NCI-H460 (cell line): ENCODE results near the gene BMP8A. TPM values are rescaled to one million over a fixed set of nuclear protein-coding genes. Genes with fewer than 3 reads are reported as not detected.
A peak's percentile ranks its signal among the peaks of the same experiment; 100 is the strongest.
"Not testable (repeated sequence)": the region's sequence is repeated elsewhere in the genome, so short reads cannot be mapped to it uniquely, and the experiment has no call there.

Source experiments
- DNase-seq: peaks from one replicate; pipeline ENCODE4 v3.0.0-alpha.2; 2016; ENCODE audit warnings: low read depth; ENCODE audit errors: extremely low read depth
- polyA plus RNA-seq: library from polyadenylated mRNA; depleted of rRNA; stranded (reverse); fragments of >200 nt; gene quantifications from 2 replicates; pipeline ENCODE4 v1.2.3, GENCODE V29; 2014; cell fraction: nucleus; rRNA removed
- total RNA-seq: library from RNA; depleted of rRNA; stranded (reverse); fragments of >200 nt; shearing (Covaris generic); gene quantifications from 2 replicates; pipeline ENCODE4 v1.2.3, GENCODE V29; 2014; rRNA removed

Gene BMP8A, protein sequence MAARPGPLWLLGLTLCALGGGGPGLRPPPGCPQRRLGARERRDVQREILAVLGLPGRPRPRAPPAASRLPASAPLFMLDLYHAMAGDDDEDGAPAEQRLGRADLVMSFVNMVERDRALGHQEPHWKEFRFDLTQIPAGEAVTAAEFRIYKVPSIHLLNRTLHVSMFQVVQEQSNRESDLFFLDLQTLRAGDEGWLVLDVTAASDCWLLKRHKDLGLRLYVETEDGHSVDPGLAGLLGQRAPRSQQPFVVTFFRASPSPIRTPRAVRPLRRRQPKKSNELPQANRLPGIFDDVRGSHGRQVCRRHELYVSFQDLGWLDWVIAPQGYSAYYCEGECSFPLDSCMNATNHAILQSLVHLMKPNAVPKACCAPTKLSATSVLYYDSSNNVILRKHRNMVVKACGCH
- total RNA-seq, result not detected in 2 replicates
- 0.08 TPM in 1 of 2 replicates, not detected in the other for polyA plus RNA-seq

DNA sequence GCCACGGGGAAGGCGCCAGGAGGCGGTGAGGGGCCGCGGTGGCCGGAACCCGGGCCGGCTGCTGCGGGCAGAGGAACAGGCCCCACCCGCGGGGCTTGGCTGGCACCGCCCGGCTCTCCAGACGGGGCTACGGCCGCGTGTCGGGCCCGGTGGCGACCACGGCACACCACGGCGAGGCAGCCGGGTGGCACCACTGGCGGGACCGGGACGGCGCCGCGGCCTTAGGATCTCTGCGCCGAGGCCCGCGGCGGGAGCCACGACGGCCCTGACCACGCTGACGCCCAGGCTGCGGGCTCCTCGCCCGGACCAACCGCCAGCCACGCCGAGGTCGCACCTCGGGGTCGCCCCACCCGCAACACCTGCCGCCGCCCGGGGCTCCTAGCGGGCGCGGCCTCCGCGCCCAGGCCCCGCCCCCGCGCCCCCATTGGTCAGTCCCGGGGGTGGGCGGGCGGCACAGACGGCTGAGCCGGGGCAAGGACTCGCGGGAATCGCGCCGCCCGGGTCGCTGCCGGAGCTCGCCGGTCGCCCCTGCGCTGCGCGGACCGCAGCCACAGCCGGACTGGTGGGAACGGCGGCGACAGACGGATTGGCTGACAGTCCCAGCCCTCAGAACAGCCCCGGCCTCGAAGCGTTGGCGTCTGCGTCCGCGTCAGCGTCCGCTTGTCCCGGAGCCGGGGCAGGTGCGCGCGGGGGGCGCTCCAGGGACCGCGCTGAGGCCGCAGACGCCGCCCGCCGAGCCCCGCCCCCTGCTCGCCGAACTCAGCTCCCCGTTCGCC lies at the start of gene BMP8A:
Gene BMP8A (plus strand): TSS at position 491 of the 776 bp plus-strand sequence. CDS start 356 bp downstream, outside the sequence.
- DNase-seq, result peak; percentile 35

DNA sequence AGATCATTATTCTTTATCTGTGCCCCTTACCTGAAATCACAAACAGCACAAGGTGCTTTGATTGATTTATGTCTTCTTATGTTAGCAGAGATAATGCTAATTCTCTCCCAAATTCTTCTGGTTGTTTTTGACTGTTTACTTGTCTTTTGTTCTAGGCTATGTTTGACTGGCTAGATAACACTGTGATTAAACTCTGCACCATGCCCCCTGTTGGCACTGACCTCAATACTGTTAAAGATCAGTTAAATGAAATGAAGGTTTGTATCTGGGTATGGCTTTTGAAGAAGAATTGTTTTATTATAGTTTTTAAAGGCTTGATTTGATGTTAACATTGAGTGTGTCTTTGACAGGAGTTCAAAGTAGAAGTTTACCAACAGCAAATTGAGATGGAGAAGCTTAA lies 49.6 kb upstream of the BMP8A start:
- DNase-seq, result no peak

DNA sequence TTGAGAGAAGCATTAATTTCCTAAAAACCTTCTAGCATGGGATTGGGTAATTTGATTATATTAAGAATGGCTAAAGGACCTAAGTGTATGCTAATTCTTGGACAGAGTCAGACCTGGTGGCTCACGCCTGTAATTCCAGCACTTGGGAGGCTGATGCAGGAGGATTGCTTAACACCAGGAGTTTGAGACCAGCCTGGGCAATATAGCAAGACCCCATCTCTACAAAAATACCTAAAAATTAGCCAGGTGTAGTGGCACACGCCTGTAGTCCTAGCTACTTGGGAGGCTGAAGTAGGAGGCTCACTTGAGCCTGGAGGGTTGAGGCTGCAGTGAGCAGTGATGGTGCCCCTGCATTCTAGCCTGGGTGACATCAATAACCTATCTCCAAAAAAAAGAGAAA lies 45.9 kb upstream of the BMP8A start:
- DNase-seq, result no peak

DNA sequence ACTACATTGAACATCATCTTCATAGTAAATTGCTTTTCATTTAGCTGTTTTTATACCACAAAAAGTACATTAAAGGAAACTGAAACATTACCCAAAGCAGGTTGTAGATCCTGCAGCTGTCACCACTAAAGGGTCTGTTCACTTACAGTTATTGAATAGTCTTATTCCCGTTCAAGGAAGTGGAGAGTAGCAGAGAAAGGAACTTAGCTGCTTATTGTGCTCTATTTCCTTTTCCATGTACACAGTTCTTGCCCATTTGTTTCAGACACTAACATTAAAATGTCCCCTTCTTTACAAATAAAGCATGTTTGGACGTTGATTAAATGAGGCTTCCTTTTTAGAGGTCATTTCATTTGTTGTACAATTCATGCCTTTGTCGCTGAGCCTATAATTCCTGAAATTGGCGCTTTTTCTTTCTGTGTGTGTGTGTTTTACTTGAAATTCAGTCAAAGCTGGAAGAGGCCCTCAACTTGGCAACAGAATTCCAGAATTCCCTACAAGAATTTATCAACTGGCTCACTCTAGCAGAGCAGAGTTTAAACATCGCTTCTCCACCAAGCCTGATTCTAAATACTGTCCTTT lies 44.4 kb upstream of the BMP8A start:
- no peak for DNase-seq

DNA sequence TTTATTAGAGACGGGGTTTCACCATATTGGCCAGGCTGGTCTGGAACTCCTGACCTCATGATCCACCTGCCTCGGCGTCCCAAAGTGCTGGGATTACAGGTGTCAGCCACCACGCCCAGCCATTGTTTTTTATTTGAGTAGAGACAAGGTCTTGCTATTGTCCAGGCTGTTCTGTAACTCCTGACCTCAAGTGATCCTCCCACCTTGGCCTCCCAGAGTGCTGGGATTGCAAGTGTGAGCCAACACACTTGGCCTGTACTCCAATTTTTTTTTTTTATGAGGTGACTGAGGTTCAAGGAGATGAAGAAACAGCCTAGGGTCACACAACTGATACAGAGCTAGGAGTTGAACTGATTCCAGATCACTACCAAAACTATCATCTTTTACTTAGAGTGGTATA lies 41.4 kb upstream of the BMP8A start:
- not testable (repeated sequence) for DNase-seq

DNA sequence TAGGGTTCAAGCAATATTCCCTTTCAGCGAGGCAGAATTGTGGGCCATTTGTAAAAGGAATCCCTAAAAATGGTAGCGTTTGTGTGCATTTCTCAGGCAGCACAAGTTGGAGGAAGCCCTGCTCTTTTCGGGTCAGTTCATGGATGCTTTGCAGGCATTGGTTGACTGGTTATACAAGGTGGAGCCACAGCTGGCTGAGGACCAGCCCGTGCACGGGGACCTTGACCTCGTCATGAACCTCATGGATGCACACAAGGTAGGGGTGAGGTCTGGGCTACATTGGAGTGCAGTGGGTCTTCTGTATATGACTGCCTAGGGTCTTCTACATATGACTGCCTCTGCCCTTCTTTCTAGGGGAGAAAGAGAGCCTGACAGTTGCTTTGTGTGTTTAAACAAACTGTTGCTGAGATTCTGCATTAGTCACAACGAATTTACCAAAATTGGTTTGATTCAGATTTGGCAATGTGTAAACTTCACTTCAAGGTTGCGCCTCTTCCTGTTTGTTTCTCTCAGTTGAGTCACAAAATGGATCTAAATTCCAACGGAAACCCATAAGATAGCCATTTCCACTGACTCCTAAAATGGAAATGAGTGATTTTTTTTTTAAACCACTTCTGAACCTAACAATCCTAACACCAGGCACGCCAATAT lies 40.4 kb upstream of the BMP8A start:
- DNase-seq, result no peak

DNA sequence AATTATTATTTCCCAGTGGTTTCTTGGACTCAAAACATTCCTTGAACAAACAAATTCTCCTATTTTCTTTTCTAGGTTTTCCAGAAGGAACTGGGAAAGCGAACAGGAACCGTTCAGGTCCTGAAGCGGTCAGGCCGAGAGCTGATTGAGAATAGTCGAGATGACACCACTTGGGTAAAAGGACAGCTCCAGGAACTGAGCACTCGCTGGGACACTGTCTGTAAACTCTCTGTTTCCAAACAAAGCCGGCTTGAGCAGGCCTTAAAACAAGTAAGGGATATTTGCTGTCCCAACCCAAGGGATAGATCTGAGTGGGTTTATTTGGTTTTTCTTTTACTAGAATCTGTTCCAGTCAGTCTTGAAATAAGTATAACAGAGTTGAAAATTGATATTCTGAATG lies 39.4 kb upstream of the BMP8A start:
- DNase-seq, result no peak

DNA sequence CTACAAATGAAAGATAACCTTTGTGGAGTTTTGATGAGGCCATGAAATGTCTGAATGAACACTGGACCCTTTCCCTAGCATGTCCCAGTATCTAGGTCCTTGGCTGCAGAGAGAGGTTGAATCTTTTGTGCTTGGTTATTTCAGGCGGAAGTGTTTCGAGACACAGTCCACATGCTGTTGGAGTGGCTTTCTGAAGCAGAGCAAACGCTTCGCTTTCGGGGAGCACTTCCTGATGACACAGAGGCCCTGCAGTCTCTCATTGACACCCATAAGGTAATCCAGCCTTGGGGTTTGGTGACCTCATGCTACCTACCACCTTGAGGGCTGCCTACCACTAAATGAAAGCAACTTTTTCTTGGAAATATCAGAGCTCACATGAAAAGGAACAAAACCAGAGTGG lies 38.9 kb upstream of the BMP8A start:
- no peak for DNase-seq

DNA sequence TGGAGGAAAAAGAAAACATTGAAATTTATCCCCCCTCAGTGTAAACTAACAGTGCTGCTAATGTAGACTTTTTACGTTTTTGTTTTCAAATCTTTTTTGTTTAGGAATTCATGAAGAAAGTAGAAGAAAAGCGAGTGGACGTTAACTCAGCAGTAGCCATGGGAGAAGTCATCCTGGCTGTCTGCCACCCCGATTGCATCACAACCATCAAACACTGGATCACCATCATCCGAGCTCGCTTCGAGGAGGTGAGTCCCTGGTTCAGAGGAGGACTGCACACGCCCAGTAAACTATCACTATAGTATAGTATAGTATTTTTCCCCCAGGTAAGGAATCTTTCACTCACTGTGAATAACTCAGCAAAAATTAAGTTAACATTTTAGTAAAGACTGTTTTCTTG lies 37.8 kb upstream of the BMP8A start:
- DNase-seq, result no peak

DNA sequence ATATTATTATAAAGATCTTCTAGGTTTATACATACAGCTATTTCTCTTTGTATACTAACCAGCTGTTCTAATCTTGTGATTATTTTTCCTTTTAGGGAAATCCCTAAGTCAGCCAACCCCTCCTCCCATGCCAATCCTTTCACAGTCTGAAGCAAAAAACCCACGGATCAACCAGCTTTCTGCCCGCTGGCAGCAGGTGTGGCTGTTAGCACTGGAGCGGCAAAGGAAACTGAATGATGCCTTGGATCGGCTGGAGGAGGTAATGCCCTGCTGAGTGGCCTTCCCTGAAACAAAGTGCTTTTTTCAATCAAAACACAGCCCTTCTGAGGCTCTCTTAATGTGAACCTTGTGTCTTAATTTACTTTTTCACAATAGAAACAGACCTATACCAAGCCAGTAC lies 32.4 kb upstream of the BMP8A start:
- DNase-seq, result no peak

DNA sequence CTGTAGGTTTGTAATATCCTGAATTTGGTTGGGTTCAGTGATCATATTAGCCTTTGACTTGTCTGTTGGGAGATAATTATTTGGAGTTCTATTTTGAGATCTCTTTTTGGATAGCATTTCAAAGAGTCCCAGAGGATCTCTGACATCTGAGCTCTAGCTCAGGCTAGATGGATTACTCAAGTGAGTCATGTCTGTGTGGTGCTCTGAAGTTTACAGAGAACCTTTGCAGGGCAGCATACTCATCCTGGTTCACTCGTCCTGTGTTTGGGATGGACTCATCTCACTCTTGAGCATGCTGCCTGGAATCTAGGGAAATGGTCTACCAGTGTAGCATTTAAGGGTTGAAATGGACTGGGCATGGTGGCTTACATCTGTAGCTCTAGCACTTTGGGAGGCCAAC lies 29.4 kb upstream of the BMP8A start:
- no peak for DNase-seq

DNA sequence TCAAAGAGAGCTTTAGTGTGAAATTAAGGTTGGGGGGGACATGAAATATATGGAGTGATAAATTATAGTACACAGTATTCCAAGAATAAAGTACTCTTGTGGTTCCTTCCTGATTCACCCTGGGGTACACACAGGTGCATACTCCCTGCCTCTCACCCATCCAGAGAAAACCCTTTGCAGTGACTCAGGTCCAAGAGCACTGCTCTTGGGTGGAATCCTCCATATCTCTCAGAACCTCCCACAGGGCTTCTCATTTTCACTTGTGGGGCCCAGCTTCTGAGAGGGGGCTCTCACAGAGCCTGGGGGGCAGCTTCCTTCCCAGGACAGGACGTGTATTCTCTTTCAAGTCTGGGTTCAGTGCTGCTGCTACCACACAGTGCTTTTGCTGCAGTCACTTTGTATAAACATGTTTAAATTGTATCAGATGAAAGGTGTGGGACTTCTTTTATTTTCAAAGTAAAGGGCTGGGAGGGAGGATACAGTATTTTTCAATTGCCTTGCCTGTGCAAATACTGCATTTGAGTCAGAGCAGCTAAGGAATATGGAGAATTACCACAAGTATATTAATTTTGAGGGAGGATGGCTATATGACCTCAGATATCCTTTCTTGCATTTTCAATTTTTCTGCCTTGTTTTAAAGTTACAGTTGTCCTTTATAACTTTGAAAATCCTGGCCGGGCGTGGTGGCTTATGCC lies 24.9 kb upstream of the BMP8A start:
- no peak for DNase-seq

DNA sequence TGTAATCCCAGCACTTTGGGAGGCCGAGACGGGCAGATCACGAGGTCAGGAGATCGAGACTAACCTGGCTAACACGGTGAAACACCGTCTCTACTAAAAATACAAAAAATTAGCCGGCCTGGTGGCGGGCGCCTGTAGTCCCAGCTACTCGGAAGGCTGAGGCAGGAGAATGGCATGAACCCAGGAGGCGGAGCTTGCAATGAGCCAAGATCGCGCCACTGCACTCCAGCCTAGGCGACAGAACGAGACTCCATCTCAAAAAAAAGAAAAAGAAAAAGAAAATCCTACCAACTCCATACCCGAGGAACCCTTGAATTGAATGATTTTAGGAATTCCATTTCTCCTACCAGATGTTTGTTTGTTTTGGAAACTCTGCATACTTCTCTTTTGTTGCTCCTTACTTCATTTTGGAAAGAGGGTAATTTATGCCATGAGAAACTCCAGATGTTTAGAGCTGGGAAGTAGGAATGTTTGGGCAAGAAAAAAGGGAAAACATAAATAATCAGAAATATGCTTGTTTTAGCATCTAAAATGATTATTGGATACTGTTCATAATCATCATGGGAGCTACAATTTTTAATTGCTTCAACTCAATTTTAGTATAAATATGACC lies 24.2 kb upstream of the BMP8A start:
- DNase-seq, result not testable (repeated sequence)

DNA sequence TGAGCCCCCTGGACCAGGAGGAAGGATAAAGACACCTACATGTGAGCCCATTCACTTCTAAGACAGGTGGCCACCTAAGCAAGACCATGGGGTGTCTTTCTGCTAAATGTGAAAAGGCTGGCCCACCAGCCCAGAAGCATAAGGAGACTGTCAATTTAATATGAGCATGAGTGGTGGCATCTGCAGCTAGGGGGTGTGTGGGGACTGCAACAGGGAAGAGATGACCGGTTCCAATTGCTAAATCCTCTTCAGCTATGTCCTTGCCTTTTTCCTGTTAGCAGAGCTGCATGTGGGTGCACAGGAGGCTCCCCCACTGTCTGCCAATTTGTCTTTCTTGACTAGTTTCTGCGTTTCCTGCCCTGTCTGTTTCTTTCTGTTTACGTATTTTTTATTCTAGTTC lies 22.3 kb upstream of the BMP8A start:
- no peak for DNase-seq

DNA sequence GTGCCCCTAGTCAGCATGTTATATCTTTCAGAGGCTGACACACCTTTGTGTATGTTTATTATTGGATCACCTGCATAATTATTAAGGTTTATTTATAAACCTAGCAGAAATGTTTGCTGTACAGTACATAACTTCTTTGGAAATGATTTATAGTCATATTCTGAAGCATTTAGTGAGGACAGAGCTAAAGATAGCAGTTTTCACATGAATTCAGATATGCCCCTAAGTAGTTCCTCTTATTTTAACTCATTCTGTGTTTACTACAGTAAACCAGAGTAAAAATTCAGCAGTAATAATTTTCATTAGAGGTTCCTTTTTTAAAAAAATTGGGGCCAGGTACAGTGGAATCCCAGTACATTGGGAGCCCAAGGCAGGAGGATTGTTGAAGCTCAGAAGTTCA lies 21.4 kb upstream of the BMP8A start:
- no peak for DNase-seq

DNA sequence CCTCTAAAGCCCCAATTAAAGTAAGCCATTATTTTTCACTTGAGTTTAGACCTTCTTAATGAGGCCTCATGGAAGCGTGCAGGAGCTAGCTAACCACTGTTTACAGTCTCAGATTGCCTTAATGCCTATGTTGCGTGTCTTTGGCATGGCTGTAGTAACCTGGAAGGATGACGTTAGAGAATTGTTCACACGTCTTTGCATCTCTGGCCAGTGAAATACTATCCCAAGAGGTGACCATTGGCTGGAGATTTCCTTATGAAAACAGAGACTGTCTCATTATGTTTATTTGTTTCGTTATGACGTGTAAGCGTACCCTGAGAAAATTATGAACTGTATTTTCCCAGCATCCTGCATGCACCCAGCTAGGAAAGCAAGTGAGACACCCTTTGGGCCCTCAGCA lies 18.6 kb upstream of the BMP8A start:
- DNase-seq, result no peak

DNA sequence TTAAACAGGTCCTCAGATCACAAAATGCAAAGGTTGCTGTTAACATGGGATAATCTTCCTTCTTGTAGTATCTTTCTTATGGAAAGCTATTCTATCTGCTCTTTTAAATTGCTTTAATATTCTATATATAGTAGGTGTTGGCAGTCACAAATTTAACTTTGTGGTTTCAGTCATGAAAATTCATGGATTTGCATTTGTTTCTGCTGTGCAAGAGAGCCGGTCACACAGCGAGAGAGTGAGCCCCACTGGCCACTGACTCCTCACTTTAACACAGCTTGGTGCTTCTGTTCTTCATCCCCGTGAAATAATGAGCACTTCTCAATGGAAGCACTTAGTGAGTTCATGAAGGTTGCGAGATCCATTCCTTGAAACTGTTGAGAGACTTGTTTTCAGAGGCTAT lies 18.1 kb upstream of the BMP8A start:
- no peak for DNase-seq

DNA sequence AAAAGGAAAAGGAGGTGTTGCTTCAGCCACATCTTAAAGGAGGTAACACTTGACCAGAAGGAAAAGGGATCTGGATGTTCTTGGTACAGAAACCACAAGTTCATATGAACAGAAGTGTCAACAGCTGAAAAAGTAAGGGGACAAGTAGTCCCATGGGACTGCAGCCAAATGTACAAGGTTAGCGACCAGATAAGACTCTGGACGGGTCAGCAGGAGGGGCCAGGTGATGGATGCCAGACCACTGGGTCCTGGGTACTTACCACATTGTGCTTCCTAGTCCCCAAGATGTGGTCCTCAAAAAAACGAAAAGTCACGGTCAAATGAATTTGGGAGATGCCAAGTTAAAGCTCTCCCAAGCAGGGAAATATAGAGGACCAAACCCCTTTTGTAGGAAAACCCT lies 16.6 kb upstream of the BMP8A start:
- no peak for DNase-seq

DNA sequence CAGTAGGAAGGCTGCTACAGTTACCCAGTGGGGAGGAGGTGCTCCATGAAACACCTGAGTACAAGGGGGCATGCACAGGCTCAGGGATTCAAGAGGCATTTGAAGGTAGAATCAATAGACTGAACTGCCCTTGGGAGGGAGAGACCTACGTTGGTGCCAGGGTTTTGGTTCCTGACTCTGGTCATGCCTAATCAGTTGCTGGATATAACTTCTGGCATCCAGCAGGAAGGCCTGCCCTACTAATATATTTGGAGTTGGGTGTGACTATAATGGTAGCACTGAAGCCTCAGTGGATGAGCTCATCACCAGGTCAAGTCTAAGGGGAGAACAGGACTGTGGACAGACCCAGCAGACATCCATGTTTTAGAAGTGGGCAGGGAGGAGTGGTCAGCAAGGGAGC lies 15.9 kb upstream of the BMP8A start:
- not testable (repeated sequence) for DNase-seq
